SK-N-SH (cell line): Measurements from ENCODE around the gene FRMD8.
A peak's percentile ranks its signal among the peaks of the same experiment; 100 is the strongest.

Experiments used
- CHD2 ChIP-seq: fragments of 150-350 bp; IDR thresholded peaks from 2 replicates; pipeline ENCODE4 v1.6.1; 2018; ENCODE audit warnings: low read length; ENCODE audit not compliant: partially characterized antibody
- CTCF ChIP-seq: fragments of 200-600 bp; sonication (generic); IDR thresholded peaks from 2 replicates; pipeline ENCODE4 v1.6.1; 2017; ENCODE audit warnings: antibody characterized with exemption, mild to moderate bottlenecking, moderate library complexity
- GABPA ChIP-seq: IDR thresholded peaks from 2 replicates; pipeline ENCODE4 v1.4.0; 2012; ENCODE audit warnings: low read depth, mild to moderate bottlenecking
- GATA2 ChIP-seq: sonication (generic); formaldehyde crosslinking; IDR thresholded peaks from 2 replicates; pipeline ENCODE4 v1.5.0; 2020; ENCODE audit warnings: mild to moderate bottlenecking, missing genetic modification reagents
- MXI1 ChIP-seq: IDR thresholded peaks from 2 replicates; pipeline ENCODE4 v1.6.1; 2012; ENCODE audit warnings: mild to moderate bottlenecking, low read depth, low read length, improper control_type of control experiment
- POLR2AphosphoS5 ChIP-seq: IDR thresholded peaks from 2 replicates; pipeline ENCODE4 v1.6.1; 2012; ENCODE audit warnings: low read depth, low read length
- RAD21 ChIP-seq: IDR thresholded peaks from 2 replicates; pipeline ENCODE4 v1.6.1; 2012; ENCODE audit warnings: mild to moderate bottlenecking, low read length
- RFX5 ChIP-seq: IDR thresholded peaks from 2 replicates; pipeline ENCODE4 v1.6.1; 2012; ENCODE audit warnings: mild to moderate bottlenecking, improper control_type of control experiment, low read length

- TF ChIP-seq CHD2: no peak
- no peak for TF ChIP-seq POLR2AphosphoS5
- TF ChIP-seq GABPA: no peak
- TF ChIP-seq MXI1: no peak
- peak; percentile 62 for TF ChIP-seq CTCF
- TF ChIP-seq GATA2 (CRISPR knock-in tag): no peak
- no peak for TF ChIP-seq RFX5
- peak; percentile 13; the same call in 1 of the 2 replicates for TF ChIP-seq RAD21
Measured at GRCh38 chr11:65352783-65353182, 33.7 kb upstream of the FRMD8 start.
